SU-DHL-6 (cell line): ENCODE results near the gene SHISA4.
A peak's percentile ranks its signal among the peaks of the same experiment; 100 is the strongest.

Experiments used
- CTCF ChIP-seq: fragments of 200-600 bp; sonication (generic); IDR thresholded peaks from one replicate; pipeline ENCODE4 v1.5.1; 2017; ENCODE audit warnings: antibody characterized with exemption, mild to moderate bottlenecking, low read length, moderate library complexity; ENCODE audit not compliant: insufficient read depth, poor library complexity, severe bottlenecking
- EZH2phosphoT487 ChIP-seq: fragments of 200-600 bp; sonication (generic), shearing (Covaris generic); conservative IDR thresholded peaks from 2 replicates; pipeline ENCODE4 v1.6.1; 2018; ENCODE audit warnings: mild to moderate bottlenecking, antibody characterized with exemption, low read length, moderate library complexity, mixed read lengths

DNA sequence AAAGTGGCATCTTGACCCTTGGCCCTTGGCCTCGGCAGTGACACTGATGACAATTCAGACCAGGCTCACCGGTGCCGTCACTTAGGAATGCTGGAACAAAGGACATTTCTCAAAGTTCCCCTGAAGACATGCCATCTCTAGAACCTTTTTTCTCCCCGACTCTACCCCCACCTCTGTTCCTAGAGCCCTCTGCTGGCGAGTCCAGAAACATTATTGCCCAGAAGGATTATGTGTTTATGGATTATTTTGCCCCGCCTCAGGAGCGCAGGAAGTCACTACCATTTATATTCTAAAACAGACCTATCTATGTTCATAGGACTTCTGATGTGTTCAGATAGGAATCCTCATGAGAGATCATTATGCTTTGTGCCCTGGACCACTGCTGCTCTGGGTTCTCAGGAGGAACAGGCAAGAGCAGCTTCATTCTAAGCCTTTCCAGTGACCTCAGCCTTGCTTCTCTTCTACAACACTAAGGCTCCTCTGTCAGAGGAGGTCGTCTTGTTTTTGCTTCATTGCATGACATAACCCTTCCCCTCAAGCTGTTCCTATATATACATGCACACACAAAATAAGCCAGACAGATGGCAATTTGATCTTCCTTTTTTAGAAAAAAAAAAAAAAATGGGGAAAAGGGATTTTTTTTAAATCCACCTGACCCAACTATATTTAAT is 12.4 kb upstream of the SHISA4 start:
- TF ChIP-seq CTCF (peak; percentile 9), EZH2phosphoT487 (no peak)
